Retinal pigment epithelial cell (primary cell): ENCODE measurements around the gene DDX4.
A peak's percentile ranks its signal among the peaks of the same experiment; 100 is the strongest.

Experiments used
- DNase-seq: peaks from one replicate; pipeline ENCODE4 v3.0.0-alpha.2; 2010; ENCODE audit warnings: low read depth
- H3K4me3 ChIP-seq: 2 replicates; pipeline ENCODE4 v1.5.1; 2011; ENCODE audit warnings: mild to moderate bottlenecking, low read length, control low read depth, moderate library complexity
- TF ChIP-seq, protein P1 (sequence below): conservative IDR thresholded peaks from 2 replicates; pipeline ENCODE4 v1.5.1; 2011; ENCODE audit warnings: low read depth, low read length, control low read depth, inconsistent platforms

DDX4 gene

DNA sequence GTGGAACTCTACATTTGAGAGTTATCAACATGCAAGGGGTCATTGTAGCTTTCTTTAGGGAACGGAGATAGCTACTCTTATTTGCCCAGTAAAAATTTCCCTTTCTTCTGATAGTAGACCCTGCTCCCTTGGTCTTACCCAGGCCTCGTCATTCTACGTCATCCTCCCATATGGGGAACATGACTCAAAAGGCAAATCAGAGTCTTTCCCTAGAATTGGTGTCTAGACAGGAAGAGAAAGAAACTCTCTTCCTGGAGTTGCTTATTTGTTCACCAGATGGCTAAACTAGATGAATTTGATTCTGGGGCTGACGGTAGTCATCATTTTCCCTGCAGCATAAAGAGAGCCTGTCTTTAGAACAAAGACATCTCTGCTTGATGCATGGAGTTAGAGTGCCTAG, 13.6 kb upstream of the DDX4 start:
- DNase-seq, result no peak
- H3K4me3 ChIP-seq, result no peak overlapping the region
- TF ChIP-seq, protein P1, sequence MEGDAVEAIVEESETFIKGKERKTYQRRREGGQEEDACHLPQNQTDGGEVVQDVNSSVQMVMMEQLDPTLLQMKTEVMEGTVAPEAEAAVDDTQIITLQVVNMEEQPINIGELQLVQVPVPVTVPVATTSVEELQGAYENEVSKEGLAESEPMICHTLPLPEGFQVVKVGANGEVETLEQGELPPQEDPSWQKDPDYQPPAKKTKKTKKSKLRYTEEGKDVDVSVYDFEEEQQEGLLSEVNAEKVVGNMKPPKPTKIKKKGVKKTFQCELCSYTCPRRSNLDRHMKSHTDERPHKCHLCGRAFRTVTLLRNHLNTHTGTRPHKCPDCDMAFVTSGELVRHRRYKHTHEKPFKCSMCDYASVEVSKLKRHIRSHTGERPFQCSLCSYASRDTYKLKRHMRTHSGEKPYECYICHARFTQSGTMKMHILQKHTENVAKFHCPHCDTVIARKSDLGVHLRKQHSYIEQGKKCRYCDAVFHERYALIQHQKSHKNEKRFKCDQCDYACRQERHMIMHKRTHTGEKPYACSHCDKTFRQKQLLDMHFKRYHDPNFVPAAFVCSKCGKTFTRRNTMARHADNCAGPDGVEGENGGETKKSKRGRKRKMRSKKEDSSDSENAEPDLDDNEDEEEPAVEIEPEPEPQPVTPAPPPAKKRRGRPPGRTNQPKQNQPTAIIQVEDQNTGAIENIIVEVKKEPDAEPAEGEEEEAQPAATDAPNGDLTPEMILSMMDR, result no peak

DNA sequence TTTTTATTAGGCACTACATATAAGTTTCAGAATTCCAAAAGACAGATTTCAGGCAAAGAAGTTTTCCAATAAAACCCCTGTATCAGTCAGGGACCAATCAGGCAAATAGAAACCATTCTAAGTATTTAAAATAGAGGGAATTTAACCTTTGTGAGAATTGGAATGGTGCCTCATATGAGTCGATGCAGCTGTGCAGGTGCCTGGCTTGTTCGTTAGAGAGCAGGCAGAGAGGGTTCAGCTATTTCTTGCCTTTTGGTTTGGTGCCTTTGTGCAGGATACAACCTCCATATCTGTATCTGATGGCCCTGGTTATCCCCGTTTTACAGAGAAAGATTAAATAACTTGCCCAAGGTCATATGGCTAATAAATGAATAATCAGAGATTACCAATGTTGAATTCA, 6.0 kb upstream of the DDX4 start:
- H3K4me3 ChIP-seq, result no peak overlapping the region
- DNase-seq, result no peak
- TF ChIP-seq, protein P1, result no peak

DNA sequence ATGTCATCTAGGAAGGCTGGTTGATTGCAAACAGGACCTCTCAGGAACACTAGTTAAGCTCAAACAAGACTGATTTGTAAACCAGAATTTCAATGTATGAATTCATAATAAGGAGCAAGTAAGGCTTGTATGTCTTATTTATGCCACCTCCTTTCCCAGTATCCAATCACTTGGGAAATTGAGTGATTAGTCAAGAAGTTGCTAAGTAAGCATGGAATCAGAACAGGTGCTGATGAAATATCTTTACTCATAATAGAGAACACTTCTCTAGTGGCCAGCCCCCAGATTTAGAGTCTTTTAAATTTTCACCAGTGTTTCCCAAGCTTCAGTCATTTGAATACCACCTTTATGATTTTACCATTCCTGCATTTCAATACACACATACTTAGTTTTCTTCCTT, 5.3 kb upstream of the DDX4 start:
- H3K4me3 ChIP-seq, result no peak overlapping the region
- TF ChIP-seq, protein P1, result no peak
- DNase-seq, result no peak

DNA sequence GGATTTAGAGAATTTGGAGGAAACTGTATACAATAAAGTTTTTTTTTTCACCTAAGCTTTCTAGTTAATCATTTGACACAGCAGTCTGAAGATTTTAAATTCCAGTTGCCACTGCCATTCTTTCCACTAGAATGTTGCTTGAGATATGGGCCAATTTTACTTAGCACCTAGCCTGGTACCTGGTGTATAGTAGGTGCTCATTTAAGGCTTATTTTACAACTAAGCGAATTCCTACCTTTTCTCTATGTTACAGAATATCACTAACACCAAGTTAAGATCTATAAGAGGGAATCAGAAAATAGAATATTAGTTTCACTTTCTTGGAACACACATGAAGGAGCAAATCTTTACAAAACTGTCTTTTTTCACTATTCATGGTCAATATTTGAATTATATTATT, 3.2 kb upstream of the DDX4 start:
- DNase-seq, result no peak
- H3K4me3 ChIP-seq, result no peak overlapping the region
- TF ChIP-seq, protein P1, result no peak

DNA sequence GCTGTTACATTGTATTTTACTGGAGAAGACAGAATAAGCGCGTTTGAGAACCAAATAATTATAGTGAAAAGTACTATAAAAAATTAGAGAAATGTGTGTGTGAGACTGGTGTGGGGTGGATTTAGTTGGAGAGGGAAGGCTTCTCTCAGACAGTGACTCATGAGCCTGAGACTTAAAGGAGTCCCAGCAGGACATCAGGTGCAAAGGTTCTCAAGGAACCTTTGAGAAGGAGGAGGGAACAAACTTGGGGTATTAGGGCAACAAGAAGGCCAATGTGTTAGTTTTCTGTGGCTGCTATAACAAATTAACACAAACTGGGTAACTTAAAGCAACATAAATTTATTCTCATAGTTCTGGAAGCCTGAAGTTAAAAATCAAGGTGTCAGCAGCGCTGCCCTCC, 4.9 kb downstream of the DDX4 start:
- H3K4me3 ChIP-seq, result no peak overlapping the region
- peak; percentile 14 for DNase-seq
- TF ChIP-seq, protein P1, result no peak

DNA sequence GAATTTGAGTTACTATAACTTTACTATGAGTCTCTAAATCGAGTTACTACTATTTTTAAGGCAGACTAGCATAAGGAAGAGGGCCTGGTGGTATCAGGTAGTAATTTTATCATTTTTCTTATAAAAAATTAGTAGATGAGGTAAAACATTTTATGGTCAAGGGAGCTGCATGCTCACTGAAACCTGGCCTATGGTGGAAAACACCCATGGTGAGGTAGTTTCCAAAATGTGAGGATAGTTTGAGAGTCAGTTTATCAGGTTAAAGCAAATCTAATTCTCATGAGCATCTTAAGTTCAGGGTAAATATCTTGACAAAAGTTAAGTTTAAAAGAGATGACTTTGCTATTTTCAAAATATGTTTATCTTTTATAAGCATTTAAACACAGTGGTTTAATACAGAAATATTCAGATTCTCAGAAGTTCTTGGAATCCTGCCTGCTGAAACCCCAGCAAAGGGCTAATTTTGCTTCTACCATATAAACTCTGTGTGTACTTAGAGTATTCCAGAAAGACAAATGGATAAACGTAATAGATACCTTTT, 10.0 kb downstream of the DDX4 start:
- TF ChIP-seq, protein P1, result no peak
- no peak overlapping the region for H3K4me3 ChIP-seq
- DNase-seq, result no peak

DNA sequence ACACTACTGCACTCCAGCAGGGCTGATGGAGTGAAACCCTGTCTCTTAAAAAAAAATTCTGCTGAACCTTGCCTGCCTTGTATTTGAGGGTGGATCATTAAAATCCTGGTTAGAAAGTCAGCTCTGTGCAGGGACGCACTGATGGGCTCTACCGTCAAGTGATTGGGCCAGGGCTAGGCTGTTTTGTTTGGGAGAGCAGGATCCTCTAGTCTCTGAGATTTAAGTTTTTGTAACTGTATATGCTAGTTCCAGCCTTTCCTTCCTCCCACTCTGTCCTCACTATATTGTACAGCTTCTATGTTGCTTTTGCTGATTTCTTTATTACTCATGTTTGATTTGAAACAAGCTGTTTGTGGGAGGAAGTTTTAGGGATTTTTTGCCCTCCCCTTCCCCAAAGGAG, 11.5 kb downstream of the DDX4 start:
- DNase-seq, result no peak
- TF ChIP-seq, protein P1, result no peak
- no peak overlapping the region for H3K4me3 ChIP-seq
